Stimulated activated CD4-positive, alpha-beta T cell treated with anti-CD3 and anti-CD28 coated beads, Interleukin-4, amount 100 ng/mL, for 24 hours (primary cell): ENCODE data around the gene CLTCL1.
"Not testable (repeated sequence)": the region's sequence is repeated elsewhere in the genome, so short reads cannot be mapped to it uniquely, and the experiment has no call there.

Experiments
- DNase-seq: peaks from one replicate; pipeline ENCODE4 v3.0.0-alpha.2; 2020

The CLTCL1 gene

GRCh38 chr22:19290400-19291217, 910 bp downstream of the CLTCL1 start:
- no peak for DNase-seq

- no peak for DNase-seq
Measured at GRCh38 chr22:19289475-19290161, 1.9 kb downstream of the CLTCL1 start.

GRCh38 chr22:19287889-19288288, 3.6 kb downstream of the CLTCL1 start:
- DNase-seq, result no peak

- no peak for DNase-seq
Measured at GRCh38 chr22:19287076-19287707, 4.3 kb downstream of the CLTCL1 start.

GRCh38 chr22:19285831-19286230, 5.7 kb downstream of the CLTCL1 start:
- DNase-seq, result no peak

- DNase-seq, result not testable (repeated sequence)
Measured at GRCh38 chr22:19279143-19279542, 12.4 kb downstream of the CLTCL1 start.

- no peak for DNase-seq
Measured at GRCh38 chr22:19277785-19278184, 13.7 kb downstream of the CLTCL1 start.

GRCh38 chr22:19275919-19276600, 15.5 kb downstream of the CLTCL1 start:
- DNase-seq, result no peak

- DNase-seq, result no peak
Measured at GRCh38 chr22:19275513-19275912, 16.0 kb downstream of the CLTCL1 start.

- DNase-seq, result no peak
Measured at GRCh38 chr22:19275104-19275503, 16.4 kb downstream of the CLTCL1 start.

- no peak for DNase-seq
Measured at GRCh38 chr22:19271856-19272535, 19.5 kb downstream of the CLTCL1 start.

- DNase-seq, result no peak
Measured at GRCh38 chr22:19271273-19271855, 20.2 kb downstream of the CLTCL1 start.

GRCh38 chr22:19270873-19271272, 20.6 kb downstream of the CLTCL1 start:
- DNase-seq, result no peak

GRCh38 chr22:19266547-19267086, 24.9 kb downstream of the CLTCL1 start:
- DNase-seq, result no peak

- DNase-seq, result no peak
Measured at GRCh38 chr22:19265779-19266178, 25.7 kb downstream of the CLTCL1 start.

- no peak for DNase-seq
Measured at GRCh38 chr22:19260804-19261203, 30.7 kb downstream of the CLTCL1 start.

- DNase-seq, result no peak
Measured at GRCh38 chr22:19260194-19260593, 31.3 kb downstream of the CLTCL1 start.

GRCh38 chr22:19258968-19259288, 32.6 kb downstream of the CLTCL1 start:
- not testable (repeated sequence) for DNase-seq

GRCh38 chr22:19258371-19258770, 33.1 kb downstream of the CLTCL1 start:
- DNase-seq, result no peak

- DNase-seq, result not testable (repeated sequence)
Measured at GRCh38 chr22:19256362-19256761, 35.2 kb downstream of the CLTCL1 start.

- DNase-seq, result no peak
Measured at GRCh38 chr22:19253143-19253542, 38.4 kb downstream of the CLTCL1 start.
